ENCODE data around the gene PPP1R14B.

DNA sequence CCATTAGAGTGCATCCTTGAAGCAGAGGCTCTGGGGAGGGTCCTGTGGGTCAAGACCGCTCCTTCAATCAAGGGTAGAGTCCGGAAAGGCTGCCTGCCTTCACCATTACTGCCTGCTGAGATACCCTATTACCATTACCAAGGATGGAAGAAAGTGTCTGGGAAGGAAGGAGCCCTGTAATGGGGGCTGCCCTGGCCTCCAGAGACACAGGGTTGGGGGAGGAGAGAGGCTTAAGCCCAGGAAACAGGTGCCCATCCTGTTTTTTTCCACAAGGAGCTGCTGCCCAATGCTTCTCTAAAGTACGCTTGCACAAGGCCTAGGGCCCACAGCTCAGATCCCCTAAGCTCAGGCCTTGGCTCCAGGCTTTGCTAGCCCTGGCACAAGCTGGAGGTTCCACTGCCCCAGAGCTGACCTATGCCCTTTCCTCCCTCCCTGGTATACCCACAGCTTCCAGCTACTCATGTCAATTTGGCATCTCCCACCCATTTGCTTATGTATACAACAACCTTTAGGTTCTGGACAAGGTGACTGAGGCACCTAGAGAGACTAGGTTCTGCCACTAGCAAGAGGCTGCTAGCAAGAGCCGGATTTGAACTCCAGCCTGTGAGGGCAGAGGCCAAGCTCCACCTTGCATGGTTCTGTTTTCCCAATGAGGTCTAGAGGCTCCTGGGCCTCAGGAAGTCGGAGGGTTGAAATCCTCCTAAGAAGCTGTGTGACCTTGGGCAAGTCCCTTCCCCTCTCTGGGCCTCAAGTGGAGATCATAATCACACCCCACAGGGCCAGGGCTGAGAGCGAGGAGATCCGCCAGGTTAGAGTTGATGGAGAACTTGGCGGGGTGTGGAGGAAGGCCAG lies 3.0 kb upstream of the PPP1R14B start:
- TF ChIP-seq RAD21 (IDR thresholded peaks at IDR 0.05; ENCODE audit: low read depth) (no peak), TEAD4 (IDR thresholded peaks at IDR 0.05) (no peak), TCF12 (IDR thresholded peaks at IDR 0.05; ENCODE audit: low read depth) (no peak), EP300 (IDR thresholded peaks at IDR 0.05; ENCODE audit: borderline replicate concordance) (no peak), NFIC (IDR thresholded peaks at IDR 0.05) (no peak), FOXM1 (IDR thresholded peaks at IDR 0.05; ENCODE audit: borderline replicate concordance, low read depth) (no peak), TAF1 (IDR thresholded peaks at IDR 0.05; ENCODE audit: low read depth) (no peak)
- TF ChIP-seq, protein P1, sequence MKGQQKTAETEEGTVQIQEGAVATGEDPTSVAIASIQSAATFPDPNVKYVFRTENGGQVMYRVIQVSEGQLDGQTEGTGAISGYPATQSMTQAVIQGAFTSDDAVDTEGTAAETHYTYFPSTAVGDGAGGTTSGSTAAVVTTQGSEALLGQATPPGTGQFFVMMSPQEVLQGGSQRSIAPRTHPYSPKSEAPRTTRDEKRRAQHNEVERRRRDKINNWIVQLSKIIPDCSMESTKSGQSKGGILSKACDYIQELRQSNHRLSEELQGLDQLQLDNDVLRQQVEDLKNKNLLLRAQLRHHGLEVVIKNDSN (IDR thresholded peaks at IDR 0.05) = no peak
- TF ChIP-seq, protein P2, sequence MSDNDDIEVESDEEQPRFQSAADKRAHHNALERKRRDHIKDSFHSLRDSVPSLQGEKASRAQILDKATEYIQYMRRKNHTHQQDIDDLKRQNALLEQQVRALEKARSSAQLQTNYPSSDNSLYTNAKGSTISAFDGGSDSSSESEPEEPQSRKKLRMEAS (IDR thresholded peaks at IDR 0.05) = no peak

All from Ishikawa (cell line).